Testis (tissue), 2 donors: ENCODE measurements around the gene DIO2.

ENCODE experiments used
- POLR2A ChIP-seq: fragments of 450-650 bp; IDR thresholded peaks from one replicate; pipeline ENCODE4 v1.6.1; 2017; ENCODE audit warnings: antibody characterized with exemption, mild to moderate bottlenecking, moderate library complexity
- TF ChIP-seq, protein P1 (sequence below), 3 experiments: fragments of 450-650 bp in 2 of 3; fragments of 200-600 bp in 1 of 3; sonication (generic) in 1 of 3; IDR thresholded peaks; one replicate each; pipeline ENCODE4 v1.5.1; 2016 to 2019; ENCODE audit warnings: antibody characterized with exemption in 3 of 3, mild to moderate bottlenecking in 2 of 3, moderate library complexity in 1 of 3

DNA sequence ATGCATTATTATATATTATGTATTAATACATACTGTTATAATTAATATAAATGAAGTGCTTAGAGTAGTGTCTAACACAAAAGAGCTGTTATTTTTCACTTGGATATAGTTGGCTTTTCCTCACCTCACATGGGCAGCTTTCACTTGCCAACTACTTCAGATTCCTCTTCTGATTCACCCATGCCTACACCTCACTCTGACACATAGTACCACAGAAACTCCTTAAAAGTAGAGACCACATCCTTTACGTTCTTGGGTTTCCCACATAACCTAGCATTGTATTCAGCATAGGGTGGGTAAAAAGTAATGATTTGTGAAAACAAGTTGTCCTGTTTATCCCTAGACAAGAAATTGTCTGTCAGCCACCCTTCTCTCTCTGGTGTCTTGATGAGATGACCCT, 61.0 kb downstream of the DIO2 start:
- no peak for TF ChIP-seq POLR2A
- TF ChIP-seq, protein P1, sequence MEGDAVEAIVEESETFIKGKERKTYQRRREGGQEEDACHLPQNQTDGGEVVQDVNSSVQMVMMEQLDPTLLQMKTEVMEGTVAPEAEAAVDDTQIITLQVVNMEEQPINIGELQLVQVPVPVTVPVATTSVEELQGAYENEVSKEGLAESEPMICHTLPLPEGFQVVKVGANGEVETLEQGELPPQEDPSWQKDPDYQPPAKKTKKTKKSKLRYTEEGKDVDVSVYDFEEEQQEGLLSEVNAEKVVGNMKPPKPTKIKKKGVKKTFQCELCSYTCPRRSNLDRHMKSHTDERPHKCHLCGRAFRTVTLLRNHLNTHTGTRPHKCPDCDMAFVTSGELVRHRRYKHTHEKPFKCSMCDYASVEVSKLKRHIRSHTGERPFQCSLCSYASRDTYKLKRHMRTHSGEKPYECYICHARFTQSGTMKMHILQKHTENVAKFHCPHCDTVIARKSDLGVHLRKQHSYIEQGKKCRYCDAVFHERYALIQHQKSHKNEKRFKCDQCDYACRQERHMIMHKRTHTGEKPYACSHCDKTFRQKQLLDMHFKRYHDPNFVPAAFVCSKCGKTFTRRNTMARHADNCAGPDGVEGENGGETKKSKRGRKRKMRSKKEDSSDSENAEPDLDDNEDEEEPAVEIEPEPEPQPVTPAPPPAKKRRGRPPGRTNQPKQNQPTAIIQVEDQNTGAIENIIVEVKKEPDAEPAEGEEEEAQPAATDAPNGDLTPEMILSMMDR (IDR thresholded peaks at IDR 0.05), result no peak
